Left hindlimb (tissue), 1 donor: ENCODE measurements around the gene VTN.

Experiments
- DNase-seq: peaks from one replicate; pipeline ENCODE4 v3.0.0-alpha.2; 2018

Gene VTN

GRCh38 chr17:28394337-28395116 lies 24.4 kb upstream of the VTN start:
- no peak for DNase-seq

GRCh38 chr17:28392491-28392890 lies 22.4 kb upstream of the VTN start:
- no peak for DNase-seq

DNA sequence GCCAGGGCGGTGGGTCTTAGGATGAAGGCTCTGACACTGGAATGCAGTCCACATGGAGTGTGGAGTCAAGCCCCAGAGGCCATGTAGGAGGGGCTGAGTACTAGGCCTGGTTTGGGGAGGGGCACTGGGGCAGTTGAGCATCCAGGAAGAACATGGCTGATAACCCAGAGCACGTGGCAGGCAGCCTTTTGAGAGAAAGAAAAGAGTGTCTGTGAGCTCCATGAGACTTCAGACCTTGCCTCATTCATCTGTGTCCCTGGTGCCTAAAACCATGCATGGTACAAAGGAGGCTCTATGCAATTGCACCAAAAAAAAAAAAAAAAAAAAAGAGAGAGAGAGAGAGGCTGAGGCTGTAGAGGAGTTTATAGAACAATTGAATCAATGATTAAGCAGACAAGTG lies 21.3 kb upstream of the VTN start:
- DNase-seq, result no peak

DNA sequence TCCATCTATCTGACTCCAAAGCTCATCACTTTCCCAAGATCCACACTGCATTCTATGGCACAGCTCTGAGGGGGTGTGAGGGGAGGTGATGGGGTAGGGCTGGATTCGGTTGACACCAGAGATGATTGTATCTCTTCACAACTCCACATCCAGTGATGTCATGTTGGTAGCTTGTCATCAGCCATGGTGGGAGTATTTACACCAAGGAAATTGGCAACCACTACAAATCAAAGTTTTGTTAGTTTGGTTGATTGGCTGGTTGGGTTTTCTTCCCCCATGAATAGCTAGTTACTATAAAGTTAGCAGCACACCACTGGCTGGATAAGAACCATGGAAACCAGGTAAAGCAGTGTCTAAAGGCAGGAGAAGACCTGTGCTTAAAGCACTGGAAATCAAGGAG lies 20.9 kb upstream of the VTN start:
- no peak for DNase-seq

DNA sequence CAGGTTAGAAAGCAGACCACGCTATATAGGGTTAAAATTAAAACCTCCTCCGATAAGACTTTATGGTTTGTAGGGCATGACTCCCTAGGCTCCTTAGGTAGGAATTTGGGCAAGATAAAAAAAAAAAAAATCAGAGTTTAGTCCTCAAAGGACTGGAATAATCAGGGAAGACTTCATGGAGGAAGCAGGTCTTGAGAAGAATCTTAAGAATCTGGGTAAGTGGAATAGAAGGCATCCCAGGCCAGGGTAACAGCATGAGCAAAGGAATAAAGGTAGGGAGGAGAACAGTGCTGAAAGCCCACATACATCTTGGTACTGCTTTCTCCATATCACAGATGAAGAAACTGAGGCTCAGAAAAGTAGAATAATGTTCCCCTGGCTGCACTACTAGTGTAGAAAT lies 20.5 kb upstream of the VTN start:
- DNase-seq, result no peak

DNA sequence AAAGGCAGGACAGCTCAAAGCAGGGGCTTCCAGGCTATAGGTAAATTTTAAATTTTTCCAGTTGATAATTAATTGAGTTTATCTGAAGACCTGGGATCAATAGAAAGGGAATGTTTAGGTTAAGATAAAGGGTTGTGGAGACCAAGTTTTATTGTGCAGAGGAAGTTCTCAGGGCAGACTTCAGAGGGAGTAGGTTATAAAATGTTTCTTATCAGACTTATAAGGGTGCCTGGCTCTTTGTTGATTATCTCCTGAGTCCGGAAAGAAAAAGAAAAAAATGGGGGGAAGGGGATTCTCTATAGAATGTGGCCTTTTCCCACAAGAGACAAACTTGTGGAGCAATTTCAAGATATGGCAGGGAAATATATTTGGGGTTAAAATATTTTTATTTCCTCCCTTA lies 20.0 kb upstream of the VTN start:
- no peak for DNase-seq

DNA sequence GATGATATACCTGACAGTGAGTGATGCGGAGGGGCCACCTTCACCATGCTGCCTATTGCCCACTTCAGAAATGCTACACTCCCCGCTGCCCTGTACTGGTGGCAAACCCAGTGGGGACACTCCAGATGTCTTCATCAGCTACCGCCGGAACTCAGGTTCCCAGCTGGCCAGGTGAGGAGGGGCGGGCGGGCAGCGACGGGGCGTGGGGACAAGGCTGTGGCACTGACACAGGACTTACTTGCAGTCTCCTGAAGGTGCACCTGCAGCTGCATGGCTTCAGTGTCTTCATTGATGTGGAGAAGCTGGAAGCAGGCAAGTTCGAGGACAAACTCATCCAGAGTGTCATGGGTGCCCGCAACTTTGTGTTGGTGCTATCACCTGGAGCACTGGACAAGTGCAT lies 18.0 kb upstream of the VTN start:
- DNase-seq, result no peak

DNA sequence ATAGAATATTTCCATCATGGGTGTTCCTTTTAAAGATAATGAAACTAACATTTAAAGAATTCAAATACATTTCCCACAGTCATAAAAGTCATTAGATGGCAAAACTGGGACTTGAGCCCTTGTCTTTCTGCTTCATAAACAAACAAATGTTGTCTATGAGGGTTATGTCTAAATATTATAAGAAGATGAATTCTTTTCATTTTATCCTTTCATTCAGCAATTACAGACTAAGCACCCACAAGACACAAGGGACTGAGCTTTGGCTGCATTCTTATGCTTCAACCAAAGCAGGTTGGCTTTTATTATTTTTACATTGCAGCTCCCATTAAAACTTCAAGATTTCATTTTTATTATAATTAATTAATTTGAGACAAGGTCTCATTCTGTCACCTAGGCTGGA lies 16.3 kb upstream of the VTN start:
- no peak for DNase-seq

- DNase-seq, result no peak
These were observed 15.3 kb upstream of the VTN start for GRCh38 chr17:28385406-28385805.

DNA sequence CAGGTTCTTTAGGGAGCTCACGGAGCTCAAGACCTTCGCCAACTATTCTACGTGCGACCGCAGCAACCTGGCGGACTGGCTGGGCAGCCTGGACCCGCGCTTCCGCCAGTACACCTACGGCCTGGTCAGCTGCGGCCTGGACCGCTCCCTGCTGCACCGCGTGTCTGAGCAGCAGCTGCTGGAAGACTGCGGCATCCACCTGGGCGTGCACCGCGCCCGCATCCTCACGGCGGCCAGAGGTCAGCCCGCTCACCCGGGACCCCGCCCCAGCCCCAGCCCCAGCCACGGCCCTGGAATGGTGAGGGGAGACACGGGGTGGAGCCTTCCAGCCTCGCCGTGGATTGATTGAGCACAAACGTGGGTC lies 14.9 kb upstream of the VTN start:
- no peak for DNase-seq

GRCh38 chr17:28384281-28385036 lies 14.4 kb upstream of the VTN start:
- DNase-seq, result no peak

GRCh38 chr17:28381141-28381825 lies 11.2 kb upstream of the VTN start:
- DNase-seq, result no peak

GRCh38 chr17:28379814-28380801 lies 10.0 kb upstream of the VTN start:
- DNase-seq, result no peak

GRCh38 chr17:28372945-28373274 lies 2.8 kb upstream of the VTN start:
- DNase-seq, result no peak

DNA sequence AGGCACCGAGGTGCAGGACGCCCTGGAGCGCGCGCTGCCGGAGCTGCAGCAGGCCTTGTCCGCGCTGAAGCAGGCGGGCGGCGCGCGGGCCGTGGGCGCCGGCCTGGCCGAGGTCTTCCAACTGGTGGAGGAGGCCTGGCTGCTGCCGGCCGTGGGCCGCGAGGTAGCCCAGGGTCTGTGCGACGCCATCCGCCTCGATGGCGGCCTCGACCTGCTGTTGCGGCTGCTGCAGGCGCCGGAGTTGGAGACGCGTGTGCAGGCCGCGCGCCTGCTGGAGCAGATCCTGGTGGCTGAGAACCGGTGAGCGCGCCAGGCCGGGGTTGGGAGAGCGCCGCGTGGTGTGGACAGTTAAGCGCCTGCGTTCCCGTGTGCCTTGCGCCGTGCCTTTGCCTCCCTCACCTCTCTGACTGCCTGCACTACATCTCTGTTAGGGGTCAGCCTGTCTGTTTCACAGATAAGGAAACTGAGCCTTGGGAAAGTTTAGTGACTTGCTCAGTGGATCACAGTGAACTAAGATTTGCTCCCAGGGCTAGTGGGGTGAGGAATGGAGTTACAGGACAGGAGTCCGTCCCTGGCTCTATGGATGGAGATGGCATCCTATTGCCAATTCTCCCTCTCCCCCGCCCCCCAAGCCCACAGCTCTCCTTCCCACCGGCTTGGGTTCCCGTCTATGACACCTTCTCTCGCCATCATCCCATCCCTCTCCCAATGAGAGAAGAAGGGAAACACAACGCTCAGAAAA lies 2.3 kb upstream of the VTN start:
- DNase-seq, result no peak

DNA sequence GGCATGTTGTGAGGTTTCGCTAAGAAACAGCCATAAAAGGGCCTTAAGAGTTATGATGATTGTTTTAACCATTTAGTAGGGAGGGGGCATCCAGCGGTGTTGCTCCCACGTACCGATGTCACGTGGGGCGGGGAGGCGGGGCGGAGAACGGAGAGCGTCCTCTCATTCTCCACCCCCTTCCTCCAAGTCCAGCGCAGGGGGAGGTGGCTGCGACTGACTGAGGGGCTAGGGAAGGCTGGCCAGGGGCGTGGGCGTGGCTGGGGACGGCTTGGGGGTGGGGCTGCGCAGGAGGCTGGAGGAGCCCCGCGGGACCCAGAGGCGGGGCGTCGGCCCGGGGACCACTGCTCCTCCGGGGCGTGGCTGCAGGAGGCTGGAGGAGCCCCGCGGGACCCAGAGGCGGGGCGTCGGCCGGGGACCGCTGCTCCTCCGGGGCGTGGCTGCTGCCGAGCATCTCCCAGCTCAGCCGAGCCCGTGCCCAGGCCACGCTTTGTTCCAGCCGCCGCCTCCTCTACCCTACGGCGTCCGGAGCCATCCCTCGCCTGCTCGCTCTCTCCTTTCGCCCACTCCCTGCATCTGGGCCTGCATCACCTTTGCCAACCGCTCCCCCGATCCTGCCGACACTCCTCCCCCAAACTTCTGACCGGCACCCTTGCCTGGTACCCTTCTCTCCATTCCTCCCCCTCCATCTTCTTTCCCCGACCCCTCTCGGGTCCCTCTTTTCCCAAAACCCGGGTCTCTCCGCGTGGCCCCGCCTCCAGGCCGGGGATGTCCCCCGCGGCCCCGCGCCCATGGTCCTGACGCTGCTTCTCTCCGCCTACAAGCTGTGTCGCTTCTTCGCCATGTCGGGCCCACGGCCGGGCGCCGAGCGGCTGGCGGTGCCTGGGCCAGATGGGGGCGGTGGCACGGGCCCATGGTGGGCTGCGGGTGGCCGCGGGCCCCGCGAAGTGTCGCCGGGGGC lies 1.4 kb upstream of the VTN start, which contains the start of gene SARM1:
Gene SARM1, plus strand, starts transcription at position 450 of the 958 bp plus-strand sequence. Its CDS starts 339 bp downstream, at position 789.
- DNase-seq, result peak; percentile 90

GRCh38 chr17:28370744-28371103 lies 617 bp upstream of the VTN start:
- no peak for DNase-seq

GRCh38 chr17:28369684-28370034 lies 448 bp downstream of the VTN start:
- no peak for DNase-seq

GRCh38 chr17:28368915-28369683 lies 1.0 kb downstream of the VTN start:
- no peak for DNase-seq

- no peak for DNase-seq
These were observed 1.7 kb downstream of the VTN start for GRCh38 chr17:28368306-28368831.
